Measurements from ENCODE around the gene SETBP1.

The SETBP1 gene

DNA sequence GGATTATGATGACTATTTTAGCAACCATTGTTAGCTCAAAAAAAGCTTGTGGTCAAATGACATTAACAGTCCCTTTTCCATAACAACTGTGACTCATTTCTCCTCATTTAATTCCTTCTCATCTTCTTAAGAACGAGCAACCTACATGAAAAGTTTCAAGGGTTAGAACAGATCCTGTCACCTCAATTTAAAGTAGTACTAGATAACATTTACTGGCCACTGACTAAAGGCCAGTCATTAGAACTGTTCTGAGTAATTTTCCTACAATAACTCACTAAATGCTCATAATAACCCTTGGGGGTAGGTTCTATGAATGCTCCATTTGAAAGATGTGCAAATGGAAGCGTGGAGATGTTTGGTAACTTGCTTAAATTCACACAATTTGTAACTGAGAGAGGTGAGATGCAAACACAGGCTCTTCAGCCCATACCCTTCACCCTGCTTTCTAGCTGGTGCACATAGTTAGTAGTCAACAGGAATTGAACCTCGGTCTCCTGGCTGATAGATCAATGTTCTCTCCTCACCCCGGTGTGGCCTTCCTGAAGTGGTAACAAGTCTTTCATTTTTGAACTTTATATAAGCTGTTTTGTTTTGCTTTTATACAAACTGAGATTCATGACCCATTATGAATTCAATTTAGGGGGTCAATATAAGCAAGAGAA is 212.5 kb downstream of the SETBP1 start:
- no peak for DNase-seq (ENCODE audit: low read depth)
- TF ChIP-seq, protein P1, sequence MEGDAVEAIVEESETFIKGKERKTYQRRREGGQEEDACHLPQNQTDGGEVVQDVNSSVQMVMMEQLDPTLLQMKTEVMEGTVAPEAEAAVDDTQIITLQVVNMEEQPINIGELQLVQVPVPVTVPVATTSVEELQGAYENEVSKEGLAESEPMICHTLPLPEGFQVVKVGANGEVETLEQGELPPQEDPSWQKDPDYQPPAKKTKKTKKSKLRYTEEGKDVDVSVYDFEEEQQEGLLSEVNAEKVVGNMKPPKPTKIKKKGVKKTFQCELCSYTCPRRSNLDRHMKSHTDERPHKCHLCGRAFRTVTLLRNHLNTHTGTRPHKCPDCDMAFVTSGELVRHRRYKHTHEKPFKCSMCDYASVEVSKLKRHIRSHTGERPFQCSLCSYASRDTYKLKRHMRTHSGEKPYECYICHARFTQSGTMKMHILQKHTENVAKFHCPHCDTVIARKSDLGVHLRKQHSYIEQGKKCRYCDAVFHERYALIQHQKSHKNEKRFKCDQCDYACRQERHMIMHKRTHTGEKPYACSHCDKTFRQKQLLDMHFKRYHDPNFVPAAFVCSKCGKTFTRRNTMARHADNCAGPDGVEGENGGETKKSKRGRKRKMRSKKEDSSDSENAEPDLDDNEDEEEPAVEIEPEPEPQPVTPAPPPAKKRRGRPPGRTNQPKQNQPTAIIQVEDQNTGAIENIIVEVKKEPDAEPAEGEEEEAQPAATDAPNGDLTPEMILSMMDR (conservative IDR thresholded peaks at IDR 0.05; ENCODE audit: low read depth, low read length) = no peak

GRCh38 chr18:44893966-44894365 is 213.3 kb downstream of the SETBP1 start:
- TF ChIP-seq, protein P1 (conservative IDR thresholded peaks at IDR 0.05; ENCODE audit: low read depth, low read length) = no peak
- no peak overlapping the region for H3K4me3 ChIP-seq (ENCODE audit: low read length)
- no peak for DNase-seq (ENCODE audit: low read depth)

More for the DNA sequence above, 212.5 kb downstream of the SETBP1 start:
- H3K4me3 ChIP-seq (ENCODE audit: low read length) = no peak overlapping the region

- DNase-seq (ENCODE audit: low read depth) = no peak
- TF ChIP-seq, protein P1 (conservative IDR thresholded peaks at IDR 0.05; ENCODE audit: low read depth, low read length) = peak; percentile 34
- no peak overlapping the region for H3K4me3 ChIP-seq (ENCODE audit: low read length)
Measured at GRCh38 chr18:44895176-44895798, 214.6 kb downstream of the SETBP1 start.

GRCh38 chr18:44896846-44897245 is 216.2 kb downstream of the SETBP1 start:
- H3K4me3 ChIP-seq (ENCODE audit: low read length) = no peak overlapping the region
- TF ChIP-seq, protein P1 (conservative IDR thresholded peaks at IDR 0.05; ENCODE audit: low read depth, low read length) = no peak
- DNase-seq (ENCODE audit: low read depth) = no peak

- DNase-seq (ENCODE audit: low read depth) = no peak
- no peak overlapping the region for H3K4me3 ChIP-seq (ENCODE audit: low read length)
- TF ChIP-seq, protein P1 (conservative IDR thresholded peaks at IDR 0.05; ENCODE audit: low read depth, low read length) = no peak
Measured at GRCh38 chr18:44897411-44897810, 216.7 kb downstream of the SETBP1 start.

DNA sequence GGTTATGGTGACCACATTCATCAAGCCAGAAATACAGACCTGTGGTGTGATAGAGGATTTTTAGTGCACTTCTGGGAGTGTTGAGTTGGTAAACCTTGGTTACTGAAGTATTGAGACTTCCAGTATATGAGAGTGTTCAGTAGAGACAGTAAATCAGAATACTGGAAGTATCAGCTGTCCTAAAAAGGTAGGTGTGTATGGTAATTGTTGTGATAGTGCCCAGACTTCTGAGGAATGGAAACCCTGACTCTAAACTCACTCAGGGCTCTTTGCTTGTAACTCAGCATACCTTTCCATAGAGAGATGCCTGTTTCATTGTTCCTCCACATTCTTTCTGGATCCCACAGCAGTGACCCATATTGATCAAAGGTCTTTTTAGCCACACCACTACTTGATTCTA is 217.1 kb downstream of the SETBP1 start:
- DNase-seq (ENCODE audit: low read depth) = no peak
- TF ChIP-seq, protein P1 (conservative IDR thresholded peaks at IDR 0.05; ENCODE audit: low read depth, low read length) = no peak
- H3K4me3 ChIP-seq (ENCODE audit: low read length) = no peak overlapping the region

GRCh38 chr18:44898498-44898897 is 217.8 kb downstream of the SETBP1 start:
- no peak overlapping the region for H3K4me3 ChIP-seq (ENCODE audit: low read length)
- DNase-seq (ENCODE audit: low read depth) = peak; percentile 78
- TF ChIP-seq, protein P1 (conservative IDR thresholded peaks at IDR 0.05; ENCODE audit: low read depth, low read length) = no peak

All from retinal pigment epithelial cell (primary cell).